Activated naive CD4-positive, alpha-beta T cell treated with Interleukin-2 at 50 U/mL for 16 hours (primary cell): ENCODE data around the gene SKI.
"Not testable (repeated sequence)": the region's sequence is repeated elsewhere in the genome, so short reads cannot be mapped to it uniquely, and the experiment has no call there.

ENCODE experiments used
- DNase-seq: peaks from one replicate; pipeline ENCODE4 v3.0.0-alpha.2; 2020

Gene SKI

GRCh38 chr1:2248854-2249558 lies 20.9 kb downstream of the SKI start:
- DNase-seq, result no peak

DNA sequence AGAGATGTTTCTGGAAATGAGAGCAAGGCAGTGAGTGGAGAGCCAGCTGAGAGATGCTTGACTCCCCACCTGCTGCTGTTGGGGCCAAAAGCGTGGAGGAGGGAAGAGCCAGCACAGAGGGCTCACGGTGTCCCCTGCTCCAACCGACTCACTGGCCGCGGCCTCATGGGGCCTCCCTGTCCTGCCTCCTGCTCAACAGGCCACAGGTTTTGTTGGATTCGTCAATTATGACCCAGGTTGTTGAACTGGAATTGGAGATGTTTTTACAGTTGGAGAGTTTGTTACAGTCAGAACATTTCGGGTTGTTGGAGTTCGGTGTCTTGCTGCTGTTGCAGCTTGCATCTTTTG lies 21.4 kb downstream of the SKI start:
- DNase-seq, result no peak

DNA sequence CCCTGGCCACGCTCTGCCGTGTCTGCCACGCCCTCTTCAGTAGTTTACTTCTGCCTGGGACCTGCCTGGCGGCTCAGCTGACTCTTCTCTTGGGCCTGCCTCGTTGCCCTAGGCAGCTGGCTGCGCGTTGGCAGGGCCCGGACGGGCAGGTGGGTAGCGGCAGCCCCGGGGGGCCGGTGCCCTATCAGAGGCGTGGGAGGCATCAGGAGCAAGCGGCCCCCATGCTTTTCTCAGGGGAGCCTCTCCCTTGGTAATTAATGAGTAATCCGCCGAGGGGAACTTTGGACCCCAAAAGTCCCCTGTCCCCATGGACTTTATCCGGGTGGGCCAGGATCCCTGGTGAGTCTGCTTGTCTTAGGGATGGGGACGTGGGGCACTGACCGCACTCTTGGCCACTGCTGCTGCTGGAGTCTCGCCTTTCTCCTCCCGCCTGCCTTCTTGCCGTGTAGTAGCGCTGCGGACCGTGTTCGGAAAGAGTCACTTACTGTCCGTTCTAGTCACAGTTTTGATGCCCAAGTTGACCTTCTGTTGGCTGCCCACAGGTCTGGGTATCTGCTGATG lies 22.7 kb downstream of the SKI start:
- DNase-seq, result no peak

GRCh38 chr1:2251363-2251762 lies 23.2 kb downstream of the SKI start:
- DNase-seq, result no peak

GRCh38 chr1:2251786-2252185 lies 23.7 kb downstream of the SKI start:
- DNase-seq, result no peak

GRCh38 chr1:2252423-2252822 lies 24.3 kb downstream of the SKI start:
- DNase-seq, result no peak

DNA sequence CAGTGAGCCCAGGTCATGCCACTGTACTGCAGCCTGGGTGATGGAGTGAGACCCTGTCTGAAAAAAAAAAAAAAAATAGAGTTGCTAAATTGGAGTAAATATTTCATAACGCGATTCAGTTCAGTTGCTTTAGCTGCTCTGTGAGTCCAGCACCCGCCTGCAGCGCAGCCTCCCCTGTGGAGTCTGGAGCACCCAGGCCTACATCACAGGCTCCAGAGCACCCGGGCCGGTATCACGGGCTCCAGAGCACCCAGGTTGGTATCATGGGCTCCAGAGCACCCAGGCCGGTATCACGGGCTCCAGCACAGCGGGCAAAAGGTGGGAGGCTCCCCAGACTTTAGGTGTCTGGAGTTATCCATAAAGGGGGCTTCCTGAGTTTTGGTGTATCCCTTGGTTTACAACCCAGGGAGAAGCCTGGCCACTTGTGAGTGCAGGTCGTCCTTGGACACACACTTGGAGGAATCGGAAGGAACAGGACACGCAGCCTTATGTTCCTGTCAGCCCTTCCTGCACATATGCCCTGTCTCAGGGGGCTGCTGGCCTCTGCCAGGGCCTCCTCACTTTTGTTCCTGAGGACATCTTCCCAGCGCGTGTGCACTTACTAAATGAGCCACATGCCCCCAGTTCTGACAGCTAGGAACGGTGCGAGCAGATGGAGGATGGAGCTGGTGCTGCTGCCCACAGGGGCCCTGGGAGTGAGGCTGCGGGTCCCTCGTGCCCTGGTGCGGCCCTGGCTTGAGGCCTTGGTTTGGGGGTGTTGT lies 25.1 kb downstream of the SKI start:
- no peak for DNase-seq

GRCh38 chr1:2253797-2254480 lies 25.8 kb downstream of the SKI start:
- no peak for DNase-seq

DNA sequence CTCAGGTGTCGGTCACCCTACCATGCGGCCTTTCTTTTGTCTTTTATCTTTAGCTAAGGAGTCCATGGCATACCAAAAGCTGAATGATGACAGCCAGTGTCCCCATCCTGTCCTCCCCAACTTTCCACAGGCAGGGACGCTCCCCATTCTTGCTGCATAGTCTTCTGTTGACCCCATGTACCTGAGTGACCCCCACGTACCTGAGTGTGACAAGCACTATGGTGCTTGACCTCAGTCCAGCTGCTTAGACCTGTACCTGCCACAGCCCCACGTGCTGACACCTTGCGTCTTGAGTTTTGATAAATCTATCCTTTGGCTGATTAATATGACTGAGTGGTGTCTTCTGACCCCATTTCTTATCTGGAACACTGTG lies 26.9 kb downstream of the SKI start:
- peak; percentile 7 for DNase-seq

- DNase-seq, result peak; percentile 73
These were observed 27.6 kb downstream of the SKI start for GRCh38 chr1:2255420-2256369.

DNA sequence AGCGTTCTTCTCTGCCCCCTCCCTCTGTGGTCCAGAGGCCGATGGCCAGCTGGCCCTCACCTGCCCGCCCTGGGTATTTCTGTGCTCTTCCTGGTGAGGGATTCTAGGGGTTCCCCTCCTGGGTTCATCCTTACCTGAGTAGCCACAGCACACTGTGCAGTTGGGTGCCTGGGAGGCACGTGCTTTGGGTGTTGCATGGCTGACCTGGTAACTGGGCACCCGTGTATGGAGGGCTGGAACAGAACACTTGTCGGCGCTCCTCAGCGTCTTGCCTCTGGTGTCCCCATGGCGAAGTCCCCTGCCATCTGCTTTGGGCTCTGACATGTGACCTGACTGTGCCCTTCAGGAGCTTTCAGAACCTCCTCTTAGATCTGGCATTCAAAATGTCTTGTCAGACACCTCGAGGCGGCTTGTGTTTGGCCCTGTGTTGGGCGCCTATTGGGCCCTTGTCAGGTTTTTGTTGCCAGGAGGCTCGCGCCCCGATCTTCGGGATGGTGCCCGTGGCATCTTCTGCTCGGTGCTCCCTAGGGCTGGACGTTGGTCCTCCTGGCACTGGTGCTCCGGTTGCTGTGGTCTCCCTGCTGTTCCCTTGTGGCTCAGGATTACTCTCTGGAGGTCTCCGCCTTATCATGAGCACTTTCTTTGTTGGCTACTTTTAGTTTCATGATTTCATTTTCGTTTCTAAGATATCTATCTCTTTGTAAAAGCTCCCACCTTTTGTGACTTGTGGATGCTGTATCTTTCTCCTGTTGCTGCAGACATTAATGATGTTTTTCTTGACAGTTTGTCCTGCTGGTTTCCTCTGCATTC lies 28.5 kb downstream of the SKI start:
- DNase-seq, result no peak

GRCh38 chr1:2257245-2257627 lies 29.1 kb downstream of the SKI start:
- no peak for DNase-seq

- no peak for DNase-seq
These were observed 30.1 kb downstream of the SKI start for GRCh38 chr1:2258122-2258681.

- DNase-seq, result peak; percentile 67
These were observed 30.9 kb downstream of the SKI start for GRCh38 chr1:2258996-2259395.

DNA sequence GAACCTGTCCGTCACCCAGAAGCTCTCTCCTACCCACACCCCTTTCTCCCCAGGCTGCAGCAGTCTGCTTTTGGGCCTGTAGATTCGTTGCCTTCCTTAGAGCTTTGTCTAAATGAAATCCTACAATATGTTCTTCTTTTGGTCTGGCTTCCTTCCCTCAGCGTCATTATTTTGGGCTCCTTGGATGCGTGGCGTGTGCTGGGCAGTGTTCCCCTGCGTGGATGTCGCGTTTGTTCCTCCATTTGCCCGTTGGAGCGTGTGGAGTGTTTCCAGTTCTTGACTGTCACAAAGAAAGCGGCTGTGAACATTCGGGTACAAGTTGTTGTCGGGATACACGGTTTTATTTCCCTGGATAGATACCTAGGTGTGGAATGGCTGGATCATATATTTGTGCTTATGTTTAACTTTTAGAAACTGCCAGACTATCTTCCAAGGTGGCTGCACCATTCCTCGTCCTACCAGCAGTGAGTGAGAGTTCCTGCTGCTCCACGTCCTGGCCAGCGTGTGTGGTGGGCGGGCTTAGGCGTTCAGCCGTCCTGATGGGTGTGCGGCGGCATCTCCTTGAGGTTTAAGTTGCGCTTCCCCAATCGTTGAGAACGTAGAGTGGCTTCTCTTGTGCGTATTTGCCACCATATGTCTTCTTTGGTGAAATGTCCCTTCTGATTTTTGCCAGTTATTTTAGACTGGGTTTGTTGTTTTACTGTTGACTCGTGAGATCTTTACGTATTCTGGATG lies 31.7 kb downstream of the SKI start:
- DNase-seq, result no peak

GRCh38 chr1:2260470-2260869 lies 32.4 kb downstream of the SKI start:
- DNase-seq, result not testable (repeated sequence)

GRCh38 chr1:2260917-2261316 lies 32.8 kb downstream of the SKI start:
- no peak for DNase-seq

DNA sequence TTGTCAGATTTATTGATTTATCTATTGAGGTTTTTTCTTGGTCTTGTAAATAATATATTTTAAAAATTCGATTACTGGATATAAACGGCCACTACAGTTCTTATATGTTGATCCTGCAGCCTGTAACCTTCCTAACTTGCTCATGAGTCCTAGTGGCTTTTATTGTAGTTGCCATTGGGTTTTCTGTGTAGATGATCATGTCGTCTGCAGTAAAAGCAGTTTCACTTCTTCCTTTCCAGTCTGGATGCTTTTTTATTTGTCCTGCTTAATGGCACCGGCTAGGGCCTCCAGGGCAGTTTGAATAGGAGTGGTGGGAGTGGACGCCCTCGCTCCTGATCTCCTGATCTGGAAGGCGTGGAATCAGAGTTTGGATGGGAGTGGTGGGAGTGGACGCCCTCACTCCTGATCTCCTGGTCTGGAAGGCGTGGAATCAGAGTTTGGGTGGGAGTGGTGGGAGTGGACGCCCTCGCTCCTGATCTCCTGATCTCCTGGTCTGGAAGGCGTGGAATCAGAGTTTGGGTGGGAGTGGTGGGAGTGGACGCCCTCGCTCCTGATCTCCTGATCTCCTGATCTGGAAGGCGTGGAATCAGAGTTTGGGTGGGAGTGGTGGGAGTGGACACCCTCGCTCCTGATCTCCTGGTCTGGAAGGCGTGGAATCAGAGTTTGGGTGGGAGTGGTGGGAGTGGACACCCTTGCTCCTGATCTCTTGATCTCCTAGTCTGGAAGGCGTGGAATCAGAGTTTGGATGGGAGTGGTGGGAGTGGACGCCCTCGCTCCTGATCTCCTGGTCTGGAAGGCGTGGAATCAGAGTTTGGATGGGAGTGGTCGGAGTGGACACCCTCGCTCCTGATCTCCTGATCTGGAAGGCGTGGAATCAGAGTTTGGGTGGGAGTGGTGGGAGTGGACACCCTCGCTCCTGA lies 33.6 kb downstream of the SKI start:
- DNase-seq, result not testable (repeated sequence)

GRCh38 chr1:2266301-2266975 lies 38.3 kb downstream of the SKI start:
- DNase-seq, result no peak
